LHCN-M2 (cell line): ENCODE data around the gene SP6. TPM values are rescaled to one million over a fixed set of nuclear protein-coding genes. Genes with fewer than 3 reads are reported as not detected.

Experiments used
- total RNA-seq: library from RNA; depleted of rRNA; stranded (reverse); fragments of >200 nt; gene quantifications from 2 replicates; pipeline ENCODE4 v1.2.3, GENCODE V29; 2014; rRNA removed

Gene SP6
- total RNA-seq, 1 experiment from 2014 or later = not detected

Other genes starting within 250 kb of the SP6 start
- gene KPNB1, start 201.2 kb downstream of the SP6 start, total RNA-seq = 401 and 457 TPM in 2 replicates
- gene TBKBP1, start 157.0 kb downstream of the SP6 start, total RNA-seq = 3.8 and 5.4 TPM in 2 replicates
- not detected in 2 replicates for gene TBX21, start 117.9 kb downstream of the SP6 start, total RNA-seq
- gene OSBPL7, start 29.4 kb downstream of the SP6 start, total RNA-seq = 15.3 and 21.4 TPM in 2 replicates
- 45.4 and 47.5 TPM in 2 replicates for gene MRPL10, start 19.6 kb downstream of the SP6 start, total RNA-seq
- 0.45 and 1.4 TPM in 2 replicates for gene LRRC46, start 19.5 kb downstream of the SP6 start, total RNA-seq
- 59.8 and 60.2 TPM in 2 replicates for gene SCRN2, start 9.9 kb downstream of the SP6 start, total RNA-seq
- gene SP2, start 45.1 kb upstream of the SP6 start, total RNA-seq = 1.7 and 3.4 TPM in 2 replicates
- 47.6 and 54.1 TPM in 2 replicates for gene PNPO, start 90.4 kb upstream of the SP6 start, total RNA-seq
- not detected in 2 replicates for gene PRR15L, start 106.7 kb upstream of the SP6 start, total RNA-seq
- 93.8 and 94.9 TPM in 2 replicates for gene CDK5RAP3, start 120.0 kb upstream of the SP6 start, total RNA-seq
- gene COPZ2, start 186.6 kb upstream of the SP6 start, total RNA-seq = 70.4 and 91.8 TPM in 2 replicates
- 101 and 123 TPM in 2 replicates for gene NFE2L1, start 197.2 kb upstream of the SP6 start, total RNA-seq